Measurements from ENCODE around the gene STK10. TPM values are rescaled to one million over a fixed set of nuclear protein-coding genes. Genes with fewer than 3 reads are reported as not detected.

The STK10 gene
- total and polyA plus RNA-seq, 4 donors = 2.8 to 21.7 (median 7.7) TPM

- DNase-seq (ENCODE audit: low spot score) = no peak
- H3K27ac ChIP-seq (ENCODE audit: low read depth in 1 of 2, low read length in 2 of 2) = no peak overlapping the region
- peaks cover 0 to 4% (median 0%) of the 10 kb centered on the region in 4 donors for H3K36me3 ChIP-seq (ENCODE audit: control insufficient read depth in 4 of 4, insufficient read depth in 3 of 4, low read depth in 1 of 4, low read length in 3 of 4)
- H3K9ac ChIP-seq (ENCODE audit: low read depth in 1 of 2, low read length in 2 of 2) = no peak overlapping the region
- 79% methylated on average over 17 of the region's 17 CpGs for WGBS
- no peaks in the 10 kb centered on the region for H3K27me3 ChIP-seq (ENCODE audit: control insufficient read depth in 4 of 4, insufficient read depth in 4 of 4, low read length in 3 of 4)
- no peaks in the 10 kb centered on the region for H3K9me3 ChIP-seq (ENCODE audit: control insufficient read depth in 4 of 4, low read length in 3 of 4)
- TF ChIP-seq TAF1 (conservative IDR thresholded peaks at IDR 0.05) (no peak), SP1 (IDR thresholded peaks at IDR 0.05) (no peak), RXRA (IDR thresholded peaks at IDR 0.05) (no peak), FOXA2 (IDR thresholded peaks at IDR 0.05) (no peak), FOXA1 (IDR thresholded peaks at IDR 0.05) (no peak), ZBTB33 (IDR thresholded peaks at IDR 0.05) (no peak), YY1 (IDR thresholded peaks at IDR 0.05) (no peak), GABPA (IDR thresholded peaks at IDR 0.05 in 1 of 2, conservative IDR thresholded peaks at IDR 0.05 in 1 of 2) (no peak), NR2F2 (IDR thresholded peaks at IDR 0.05) (no peak), RAD21 (IDR thresholded peaks at IDR 0.05) (no peak), JUND (IDR thresholded peaks at IDR 0.05) (no peak), MAX (IDR thresholded peaks at IDR 0.05) (no peak), ATF3 (IDR thresholded peaks at IDR 0.05) (no peak)
- TF ChIP-seq, protein P1, sequence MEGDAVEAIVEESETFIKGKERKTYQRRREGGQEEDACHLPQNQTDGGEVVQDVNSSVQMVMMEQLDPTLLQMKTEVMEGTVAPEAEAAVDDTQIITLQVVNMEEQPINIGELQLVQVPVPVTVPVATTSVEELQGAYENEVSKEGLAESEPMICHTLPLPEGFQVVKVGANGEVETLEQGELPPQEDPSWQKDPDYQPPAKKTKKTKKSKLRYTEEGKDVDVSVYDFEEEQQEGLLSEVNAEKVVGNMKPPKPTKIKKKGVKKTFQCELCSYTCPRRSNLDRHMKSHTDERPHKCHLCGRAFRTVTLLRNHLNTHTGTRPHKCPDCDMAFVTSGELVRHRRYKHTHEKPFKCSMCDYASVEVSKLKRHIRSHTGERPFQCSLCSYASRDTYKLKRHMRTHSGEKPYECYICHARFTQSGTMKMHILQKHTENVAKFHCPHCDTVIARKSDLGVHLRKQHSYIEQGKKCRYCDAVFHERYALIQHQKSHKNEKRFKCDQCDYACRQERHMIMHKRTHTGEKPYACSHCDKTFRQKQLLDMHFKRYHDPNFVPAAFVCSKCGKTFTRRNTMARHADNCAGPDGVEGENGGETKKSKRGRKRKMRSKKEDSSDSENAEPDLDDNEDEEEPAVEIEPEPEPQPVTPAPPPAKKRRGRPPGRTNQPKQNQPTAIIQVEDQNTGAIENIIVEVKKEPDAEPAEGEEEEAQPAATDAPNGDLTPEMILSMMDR (IDR thresholded peaks at IDR 0.05; ENCODE audit: low read depth, low read length, missing input control) = no peak
- TF ChIP-seq, protein P2, sequence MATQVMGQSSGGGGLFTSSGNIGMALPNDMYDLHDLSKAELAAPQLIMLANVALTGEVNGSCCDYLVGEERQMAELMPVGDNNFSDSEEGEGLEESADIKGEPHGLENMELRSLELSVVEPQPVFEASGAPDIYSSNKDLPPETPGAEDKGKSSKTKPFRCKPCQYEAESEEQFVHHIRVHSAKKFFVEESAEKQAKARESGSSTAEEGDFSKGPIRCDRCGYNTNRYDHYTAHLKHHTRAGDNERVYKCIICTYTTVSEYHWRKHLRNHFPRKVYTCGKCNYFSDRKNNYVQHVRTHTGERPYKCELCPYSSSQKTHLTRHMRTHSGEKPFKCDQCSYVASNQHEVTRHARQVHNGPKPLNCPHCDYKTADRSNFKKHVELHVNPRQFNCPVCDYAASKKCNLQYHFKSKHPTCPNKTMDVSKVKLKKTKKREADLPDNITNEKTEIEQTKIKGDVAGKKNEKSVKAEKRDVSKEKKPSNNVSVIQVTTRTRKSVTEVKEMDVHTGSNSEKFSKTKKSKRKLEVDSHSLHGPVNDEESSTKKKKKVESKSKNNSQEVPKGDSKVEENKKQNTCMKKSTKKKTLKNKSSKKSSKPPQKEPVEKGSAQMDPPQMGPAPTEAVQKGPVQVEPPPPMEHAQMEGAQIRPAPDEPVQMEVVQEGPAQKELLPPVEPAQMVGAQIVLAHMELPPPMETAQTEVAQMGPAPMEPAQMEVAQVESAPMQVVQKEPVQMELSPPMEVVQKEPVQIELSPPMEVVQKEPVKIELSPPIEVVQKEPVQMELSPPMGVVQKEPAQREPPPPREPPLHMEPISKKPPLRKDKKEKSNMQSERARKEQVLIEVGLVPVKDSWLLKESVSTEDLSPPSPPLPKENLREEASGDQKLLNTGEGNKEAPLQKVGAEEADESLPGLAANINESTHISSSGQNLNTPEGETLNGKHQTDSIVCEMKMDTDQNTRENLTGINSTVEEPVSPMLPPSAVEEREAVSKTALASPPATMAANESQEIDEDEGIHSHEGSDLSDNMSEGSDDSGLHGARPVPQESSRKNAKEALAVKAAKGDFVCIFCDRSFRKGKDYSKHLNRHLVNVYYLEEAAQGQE (IDR thresholded peaks at IDR 0.05) = no peak
- H3K4me3 ChIP-seq (ENCODE audit: low read depth in 1 of 3, low read length in 3 of 3) = no peak overlapping the region
- peaks cover 0 to 12% (median 5%) of the 10 kb centered on the region in 4 donors for H3K4me1 ChIP-seq (ENCODE audit: control insufficient read depth in 4 of 4, insufficient read depth in 4 of 4, low read length in 3 of 4)
Measured at GRCh38 chr5:172104801-172105701, 83.0 kb downstream of the STK10 start.
